ENCODE results near the gene MAIP1.

GRCh38 chr2:199984159-199984558, 28.8 kb downstream of the MAIP1 start:
- TF ChIP-seq CTCF (IDR thresholded peaks at IDR 0.05) (no peak), POLR2A (IDR thresholded peaks at IDR 0.05) (no peak)
